HG03095 (cell line): Measurements from ENCODE around the gene TRMT10A.

ENCODE experiments used
- ATAC-seq: cut with Tn5 transposase; IDR thresholded peaks from one replicate; pipeline ENCODE4 v1.9.1; 2021; ENCODE audit warnings: moderate library complexity; ENCODE audit not compliant: unreplicated experiment

Gene TRMT10A

GRCh38 chr4:99563310-99564186, at the start of gene TRMT10A:
TRMT10A (minus strand) TSS chr4:99564039; CDS start chr4:99559338, 4,701 bp downstream.
- peak; percentile 94 for ATAC-seq

GRCh38 chr4:99612704-99613103, 48.9 kb upstream of the TRMT10A start:
- ATAC-seq = no peak

GRCh38 chr4:99612281-99612680, 48.4 kb upstream of the TRMT10A start:
- no peak for ATAC-seq

GRCh38 chr4:99610605-99611175, 46.9 kb upstream of the TRMT10A start:
- no peak for ATAC-seq

GRCh38 chr4:99608417-99608816, 44.6 kb upstream of the TRMT10A start:
- no peak for ATAC-seq

- no peak for ATAC-seq
Measured at GRCh38 chr4:99606716-99607115, 42.9 kb upstream of the TRMT10A start.

- no peak for ATAC-seq
Measured at GRCh38 chr4:99594818-99595217, 31.0 kb upstream of the TRMT10A start.

- peak; percentile 69 for ATAC-seq
Measured at GRCh38 chr4:99593781-99594641, 30.2 kb upstream of the TRMT10A start.

GRCh38 chr4:99591757-99592156, 27.9 kb upstream of the TRMT10A start:
- ATAC-seq = no peak

- no peak for ATAC-seq
Measured at GRCh38 chr4:99587803-99588202, 24.0 kb upstream of the TRMT10A start.

GRCh38 chr4:99587309-99587708, 23.5 kb upstream of the TRMT10A start:
- no peak for ATAC-seq

GRCh38 chr4:99586797-99587196, 23.0 kb upstream of the TRMT10A start:
- no peak for ATAC-seq

- ATAC-seq = no peak
Measured at GRCh38 chr4:99586322-99586721, 22.5 kb upstream of the TRMT10A start.

GRCh38 chr4:99585516-99585915, 21.7 kb upstream of the TRMT10A start:
- no peak for ATAC-seq

- no peak for ATAC-seq
Measured at GRCh38 chr4:99578714-99579113, 14.9 kb upstream of the TRMT10A start.

- ATAC-seq = peak; percentile 85
Measured at GRCh38 chr4:99574530-99575324, 10.9 kb upstream of the TRMT10A start, which contains the start of gene MTTP. MTTP (plus strand) TSS chr4:99574824; CDS start chr4:99574910, 86 bp downstream.

- no peak for ATAC-seq
Measured at GRCh38 chr4:99573735-99574368, 10.0 kb upstream of the TRMT10A start.

GRCh38 chr4:99572527-99573240, 8.8 kb upstream of the TRMT10A start:
- no peak for ATAC-seq

GRCh38 chr4:99571883-99572282, 8.0 kb upstream of the TRMT10A start:
- no peak for ATAC-seq
